Erythroblast (primary cell): Measurements from ENCODE around the gene ZNF544.

Experiments
- DNase-seq, 2 experiments: peaks; one replicate each; lab custom pipeline; 2025; lab: John Stamatoyannopoulos, UW
- GATA1 ChIP-seq: IDR thresholded peaks from 2 replicates; pipeline ENCODE4 v1.6.1; 2011; ENCODE audit warnings: low read depth, mild to moderate bottlenecking, control low read depth, low read length, moderate library complexity
- POLR2A ChIP-seq: IDR thresholded peaks from 2 replicates; pipeline ENCODE4 v1.6.1; 2011; ENCODE audit warnings: mild to moderate bottlenecking, low read length

Gene ZNF544

GRCh38 chr19:58304748-58305064 lies 76.0 kb downstream of the ZNF544 start:
- TF ChIP-seq GATA1 (no peak), POLR2A (no peak)
- DNase-seq: no peak

- no peak for TF ChIP-seq GATA1
- TF ChIP-seq POLR2A: peak; percentile 96
These were observed 76.6 kb downstream of the ZNF544 start, which contains the start of gene ERVK3-1 for GRCh38 chr19:58305065-58305931. Gene ERVK3-1, plus strand, starts transcription at chr19:58305377. Its CDS starts 6,792 bp downstream, at chr19:58312169.

GRCh38 chr19:58305932-58306323 lies 77.2 kb downstream of the ZNF544 start:
- DNase-seq: no peak
- no peak for TF ChIP-seq POLR2A
- no peak for TF ChIP-seq GATA1

More at GRCh38 chr19:58305065-58305931, 76.6 kb downstream of the ZNF544 start, which contains the start of gene ERVK3-1:
- DNase-seq: peak; percentile 98 to 99

GRCh38 chr19:58307736-58308135 lies 79.0 kb downstream of the ZNF544 start:
- TF ChIP-seq GATA1: no peak
- no peak for TF ChIP-seq POLR2A
- no peak for DNase-seq

GRCh38 chr19:58310685-58311084 lies 82.0 kb downstream of the ZNF544 start:
- peak; percentile 20 to 35 for DNase-seq

- TF ChIP-seq POLR2A (no peak), GATA1 (no peak)
- DNase-seq: no peak
These were observed 82.7 kb downstream of the ZNF544 start for GRCh38 chr19:58311345-58311865.
